GM12878 (cell line): ENCODE measurements around the gene OSBPL5. TPM values are rescaled to one million over a fixed set of nuclear protein-coding genes. Genes with fewer than 3 reads are reported as not detected.
A peak's percentile ranks its signal among the peaks of the same experiment; 100 is the strongest.

Source experiments
- ATAC-seq: fragments of 200-7000 bp; cut with Tn5 transposase; 3 replicates; pipeline ENCODE4 v1.9.1; 2020; ENCODE audit warnings: mild to moderate bottlenecking, moderate library complexity
- BruUV-seq: library from RNA; stranded (reverse); fragments of 400-500 nt; replicated peaks from 2 replicates; lab custom pipeline; 2021; lab: Mats Ljungman, UMichigan
- CTCF ChIA-PET: fragments of 300-600 bp; sonication (Branson Sonifier 250); formaldehyde crosslinking; extraction: SDS; loops from one replicate; lab custom pipeline; 2021; ENCODE audit warnings: inconsistent platforms; lab: Yijun Ruan, JAX
- POLR2A ChIA-PET: fragments of 350-600 bp; formaldehyde crosslinking; extraction: SDS; loops from one replicate; lab custom pipeline; 2021; ENCODE audit warnings: inconsistent platforms; lab: Charles Lee
- RAD21 ChIA-PET: fragments of 300-600 bp; sonication (Branson Sonifier 250); formaldehyde crosslinking; loops from one replicate; lab custom pipeline; 2023; ENCODE audit warnings: antibody characterized with exemption; ENCODE audit not compliant: unreplicated experiment; lab: Charles Lee
- SMC1A ChIA-PET: fragments of 300-600 bp; sonication (Branson Sonifier 250); formaldehyde crosslinking; loops from one replicate; lab custom pipeline; 2023; ENCODE audit not compliant: unreplicated experiment, uncharacterized antibody; lab: Charles Lee
- DNase-seq: peaks from one replicate; pipeline ENCODE4 v3.0.0-alpha.2; 2011; ENCODE audit warnings: low read depth, low spot score
- FAIRE-seq: peaks from 3 replicates; lab custom pipeline; 2011; peaks lifted over from hg19 to GRCh38; lab: Jason Lieb, UNC
- H2AFZ ChIP-seq: 2 replicates; pipeline ENCODE4 v1.6.0; 2011; ENCODE audit warnings: low read depth, low read length, control low read depth; ENCODE audit not compliant: control insufficient read depth
- H3K27ac ChIP-seq: 2 replicates; pipeline ENCODE4 v1.5.1; 2011; ENCODE audit warnings: control low read depth; ENCODE audit not compliant: control insufficient read depth, insufficient read depth
- H3K27me3 ChIP-seq, 2 experiments: replicated peaks in 1 of 2; 2 replicates each; pipeline versions ENCODE4 v1.6.0 to v1.6.1; 2011; ENCODE audit warnings: low read length in 1 of 2; ENCODE audit not compliant: control insufficient read depth in 2 of 2, insufficient read depth in 2 of 2
- H3K36me3 ChIP-seq, 2 experiments: 2 replicates each; pipeline ENCODE4 v1.5.1; 2011; ENCODE audit warnings: low read length in 1 of 2; ENCODE audit not compliant: control insufficient read depth in 2 of 2, insufficient read depth in 2 of 2
- H3K4me1 ChIP-seq: 2 replicates; pipeline ENCODE4 v1.6.1; 2011; ENCODE audit warnings: mild to moderate bottlenecking, low read length, moderate library complexity, mixed read lengths; ENCODE audit not compliant: control insufficient read depth, insufficient read depth
- H3K4me2 ChIP-seq: 2 replicates; pipeline ENCODE4 v1.6.0; 2011; ENCODE audit warnings: control low read depth; ENCODE audit not compliant: control insufficient read depth, insufficient read depth
- H3K4me3 ChIP-seq: fragments of 200-600 bp; sonication (generic); 2 replicates; pipeline ENCODE4 v1.5.1; 2016
- H3K79me2 ChIP-seq: 2 replicates; pipeline ENCODE4 v1.6.0; 2011; ENCODE audit warnings: low read length; ENCODE audit not compliant: control insufficient read depth, insufficient read depth
- H3K9ac ChIP-seq: 2 replicates; pipeline ENCODE4 v1.8.0; 2011; ENCODE audit warnings: low read length, control low read depth, mixed read lengths; ENCODE audit not compliant: control insufficient read depth, insufficient read depth
- H3K9me3 ChIP-seq: replicated peaks from 3 replicates; pipeline ENCODE4 v1.5.1; 2011; ENCODE audit warnings: mild to moderate bottlenecking, low read length; ENCODE audit not compliant: control insufficient read depth, insufficient read depth
- H4K20me1 ChIP-seq: 2 replicates; pipeline ENCODE4 v1.6.0; 2011; ENCODE audit not compliant: control insufficient read depth, insufficient read depth
- CREB1 ChIP-seq: IDR thresholded peaks from 2 replicates; pipeline ENCODE4 v1.6.1; 2012; ENCODE audit warnings: low read depth, mild to moderate bottlenecking, inconsistent platforms
- JUND ChIP-seq: IDR thresholded peaks from 2 replicates; pipeline ENCODE4 v1.6.1; 2012; ENCODE audit warnings: low read depth, mild to moderate bottlenecking, low read length, improper control_type of control experiment, moderate library complexity
- LARP7 ChIP-seq: fragments of 450-650 bp; IDR thresholded peaks from 2 replicates; pipeline ENCODE4 v1.6.1; 2017; ENCODE audit warnings: mild to moderate bottlenecking
- MTA3 ChIP-seq: IDR thresholded peaks from 2 replicates; pipeline ENCODE4 v1.6.1; 2012; ENCODE audit warnings: low read length, inconsistent platforms, borderline replicate concordance
- NR2C1 ChIP-seq: fragments of 450-650 bp; IDR thresholded peaks from 2 replicates; pipeline ENCODE4 v1.6.1; 2017; ENCODE audit warnings: antibody characterized with exemption, mild to moderate bottlenecking, moderate library complexity
- RAD21 ChIP-seq: IDR thresholded peaks from 2 replicates; pipeline ENCODE4 v1.6.1; 2011; ENCODE audit warnings: mild to moderate bottlenecking, low read depth, low read length, moderate library complexity; ENCODE audit not compliant: insufficient read depth
- SIN3A ChIP-seq: IDR thresholded peaks from 2 replicates; pipeline ENCODE4 v1.6.1; 2012; ENCODE audit warnings: low read depth, low read length, improper control_type of control experiment
- SPI1 ChIP-seq: IDR thresholded peaks from 2 replicates; pipeline ENCODE4 v1.6.1; 2011; ENCODE audit warnings: low read depth, mild to moderate bottlenecking, low read length, moderate library complexity, borderline replicate concordance; ENCODE audit not compliant: insufficient read depth
- SUPT20H ChIP-seq: IDR thresholded peaks from 2 replicates; pipeline ENCODE4 v1.6.1; 2011; ENCODE audit warnings: low read depth, mild to moderate bottlenecking, low read length, moderate library complexity, borderline replicate concordance; ENCODE audit not compliant: control insufficient read depth
- WRNIP1 ChIP-seq: IDR thresholded peaks from 2 replicates; pipeline ENCODE4 v1.6.1; 2011; ENCODE audit warnings: low read depth, low read length, improper control_type of control experiment, borderline replicate concordance
- WGBS: methylation state at CpG from one replicate; pipeline ENCODE4 v1.1.6; 2016; ENCODE audit warnings: low lambda C conversion rate; ENCODE audit not compliant: insufficient replicate concordance, insufficient coverage; ENCODE audit errors: missing lambda C conversion rate; 5-methylcytosine and 5-hydroxymethylcytosine counted together
- in situ Hi-C: fragments of 300-500 bp; cut with MboI; formaldehyde crosslinking; loops from 9 replicates; pipeline ENCODE4 v1.14.3; 2018; ENCODE audit warnings: mixed read lengths
- intact Hi-C: fragments of 100-400 bp; cut with micrococcal nuclease; formaldehyde crosslinking; loops from one replicate; pipeline ENCODE4 v1.14.2; 2022; ENCODE audit not compliant: unreplicated experiment
- polyA plus RNA-seq, 11 experiments: library from polyadenylated mRNA; depleted of rRNA in 4 of 11; unstranded in 6 of 11; stranded (reverse) in 5 of 11; fragments of >200 nt; fragmentation: Nextera tagmentation in 4 of 11; fragmentation: Illumina TruSeq in 1 of 11; extraction: Ambion mirVana in 4 of 11; extraction: Trizol in 1 of 11; gene quantifications; 1 replicate in 1 of 11; 2 replicates in 10 of 11; pipeline versions ENCODE4 v1.2.1 to v1.2.3, GENCODE V29; 2011 to 2016; ENCODE audit warnings: inconsistent platforms in 2 of 11, missing spikeins in 2 of 11, low read depth in 1 of 11
- total RNA-seq, 4 experiments: library from RNA; depleted of rRNA in 3 of 4; stranded (reverse); fragments of >200 nt in 3 of 4; fragmentation: Illumina TruSeq in 1 of 4; extraction: Trizol in 1 of 4; gene quantifications; 2 replicates each; pipeline versions ENCODE4 v1.2.1 to v1.2.3, GENCODE V29; 2013 to 2021
- TF ChIP-seq, protein P1 (sequence below): IDR thresholded peaks from 2 replicates; pipeline ENCODE4 v1.6.1; 2012; ENCODE audit warnings: low read depth, low read length, improper control_type of control experiment

Gene OSBPL5
- total and polyA plus RNA-seq, 10 of the 15 experiments (the other 5 are each of a cell fraction or from before 2014, with no cell fraction given) = not detected

DNA sequence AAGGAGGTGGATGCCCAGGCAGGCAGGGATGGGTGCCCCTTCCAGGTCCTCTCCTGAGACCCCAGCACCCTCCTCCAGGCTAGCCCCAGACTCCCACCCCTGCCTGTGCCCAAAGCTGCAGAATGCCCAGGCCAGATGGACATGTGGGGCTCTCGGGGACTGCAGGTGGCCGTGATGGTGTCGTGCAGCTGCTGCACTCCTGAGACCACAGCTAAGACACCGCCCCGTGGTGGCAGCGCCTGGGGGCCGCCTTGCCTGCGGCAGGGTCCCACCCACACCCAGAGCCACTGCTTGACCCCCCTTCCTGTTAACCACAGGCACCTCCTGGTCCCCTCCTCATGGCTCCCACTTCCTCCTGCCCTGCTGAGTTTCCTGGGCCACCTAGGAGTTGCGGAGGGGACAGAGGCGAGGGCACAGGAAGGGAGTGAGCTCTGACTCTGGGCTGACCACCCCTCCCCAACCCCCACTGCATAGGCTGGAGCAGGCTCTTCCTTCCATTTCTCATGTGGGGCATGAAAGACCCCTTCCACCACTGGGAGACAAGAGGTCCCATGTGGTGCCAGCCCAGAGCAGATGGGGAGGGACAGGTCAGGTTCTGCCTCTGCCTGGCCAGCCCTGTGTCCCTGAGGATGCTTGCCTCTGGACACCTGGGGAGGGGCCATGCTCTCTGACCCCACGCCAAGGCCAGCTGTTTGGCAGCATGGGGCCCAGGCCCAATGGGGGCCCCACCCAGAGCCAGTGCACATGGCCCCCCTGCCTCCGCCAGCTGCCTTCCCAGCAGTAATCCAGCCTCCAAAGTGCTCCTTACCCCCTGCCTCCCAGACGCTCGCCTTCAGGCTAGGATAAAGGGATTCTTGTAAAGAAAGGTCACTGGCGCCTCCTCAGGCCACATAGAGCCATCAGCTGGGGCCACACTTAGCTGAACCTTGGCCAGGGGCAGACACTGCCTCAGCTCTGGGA, 29.3 kb downstream of the OSBPL5 start:
- H3K27ac ChIP-seq = no peak overlapping the region
- no peaks in the 10 kb centered on the region for H3K27me3 ChIP-seq
- in situ Hi-C loops = no loop called here
- no peak overlapping the region for H3K9ac ChIP-seq
- TF ChIP-seq CREB1 (no peak), SIN3A (no peak), WRNIP1 (no peak)
- no peaks in the 10 kb centered on the region for H3K4me1 ChIP-seq
- ChIA-PET CTCF (interaction anchor here (0.8 kb wide), 1 partner anchor 84 kb away, joined by 3 read pairs; no protein-coding TSS in a partner anchor), RAD21 (no interaction called here), POLR2A (no interaction called here), SMC1A (no interaction called here)
- no peaks in the 10 kb centered on the region for H3K9me3 ChIP-seq
- intact Hi-C loops = no loop called here
- H4K20me1 ChIP-seq = no peaks in the 10 kb centered on the region
- 5% methylated on average over 15 of the region's 15 CpGs for WGBS
- no TSS peak for BruUV-seq
- H3K79me2 ChIP-seq = no peaks in the 10 kb centered on the region
- no peak overlapping the region for H2AFZ ChIP-seq
- peak; percentile 32 for ATAC-seq
- no peaks in the 10 kb centered on the region for H3K36me3 ChIP-seq
- FAIRE-seq = no peak
- H3K4me2 ChIP-seq = no peak overlapping the region
- H3K4me3 ChIP-seq = no peak overlapping the region
- no peak for DNase-seq

DNA sequence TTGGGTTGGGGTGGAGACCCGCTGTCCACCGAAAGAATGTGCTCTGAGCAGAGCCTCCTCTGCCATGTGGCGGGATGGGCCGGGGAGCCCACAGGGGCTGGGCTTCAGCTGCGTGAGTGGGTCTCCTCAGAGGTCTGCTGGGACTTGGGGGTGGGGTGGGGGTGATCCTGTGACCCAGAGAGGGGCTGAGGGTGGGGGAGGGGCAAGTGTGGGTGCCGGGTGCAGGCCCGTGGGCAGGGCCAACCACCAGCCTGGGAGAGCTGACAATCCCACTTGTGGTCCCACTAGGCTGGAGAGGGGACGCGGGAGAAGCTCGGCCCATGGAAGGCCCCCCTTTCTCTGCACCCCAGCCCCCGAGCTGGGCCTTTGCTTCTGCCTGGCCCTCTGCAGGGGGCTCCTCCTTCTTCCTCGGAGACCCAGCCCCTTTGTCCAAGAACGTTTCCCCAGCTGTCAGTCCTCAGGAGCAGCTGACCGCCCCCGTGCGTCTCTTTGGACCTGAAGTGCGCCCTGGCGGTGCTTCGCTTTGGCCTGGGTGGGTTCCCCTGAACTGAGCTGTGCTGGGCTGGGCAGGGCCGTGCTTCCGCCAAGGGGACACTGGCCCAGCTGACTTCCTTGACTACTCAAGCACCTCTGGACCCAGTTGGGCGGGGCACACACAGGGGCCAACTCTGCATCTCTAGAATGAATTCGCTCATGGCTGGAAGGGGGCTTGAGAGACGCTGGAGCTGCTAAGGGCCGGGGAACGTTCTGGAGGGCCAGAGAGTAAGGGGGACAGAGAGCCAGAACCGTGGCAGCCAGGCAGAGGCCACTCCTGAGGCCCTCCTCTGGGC, 30.2 kb downstream of the OSBPL5 start:
- ChIA-PET SMC1A (no interaction called here), CTCF (interaction anchor here (0.8 kb wide), 1 partner anchor 83 kb away, joined by 3 read pairs; no protein-coding TSS in a partner anchor), RAD21 (no interaction called here), POLR2A (no interaction called here)
- BruUV-seq = no TSS peak
- Histone ChIP-seq H3K79me2 (no peaks in the 10 kb centered on the region), H3K36me3 (no peaks in the 10 kb centered on the region), H4K20me1 (no peaks in the 10 kb centered on the region), H3K9me3 (no peaks in the 10 kb centered on the region), H3K27me3 (no peaks in the 10 kb centered on the region), H3K4me1 (no peaks in the 10 kb centered on the region), H2AFZ (no peak overlapping the region), H3K9ac (no peak overlapping the region), H3K27ac (no peak overlapping the region), H3K4me2 (no peak overlapping the region), H3K4me3 (no peak overlapping the region)
- 30% methylated on average over 19 of the region's 27 CpGs for WGBS
- DNase-seq = no peak
- no peak for ATAC-seq
- FAIRE-seq = no peak
- in situ Hi-C loops = no loop called here
- intact Hi-C loops = no loop called here
- no peak for TF ChIP-seq SPI1
- TF ChIP-seq NR2C1 = no peak
- no peak for TF ChIP-seq LARP7
- TF ChIP-seq, protein P1, sequence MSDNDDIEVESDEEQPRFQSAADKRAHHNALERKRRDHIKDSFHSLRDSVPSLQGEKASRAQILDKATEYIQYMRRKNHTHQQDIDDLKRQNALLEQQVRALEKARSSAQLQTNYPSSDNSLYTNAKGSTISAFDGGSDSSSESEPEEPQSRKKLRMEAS = no peak
- TF ChIP-seq RAD21 = no peak
- TF ChIP-seq JUND = no peak
- TF ChIP-seq SUPT20H = no peak
- no peak for TF ChIP-seq MTA3
